GM21360 (cell line): ENCODE results near the gene C5orf52.

Experiments
- ATAC-seq: cut with Tn5 transposase; IDR thresholded peaks from one replicate; pipeline ENCODE4 v1.9.1; 2021; ENCODE audit warnings: mild to moderate bottlenecking, moderate library complexity; ENCODE audit not compliant: unreplicated experiment

Gene C5orf52

GRCh38 chr5:157670662-157671591, at the start of gene C5orf52:
TSS of gene C5orf52 (plus strand) at chr5:157671533. CDS start at chr5:157671615, 82 bp downstream.
- no peak for ATAC-seq

GRCh38 chr5:157624144-157624543, 47.2 kb upstream of the C5orf52 start:
- no peak for ATAC-seq

GRCh38 chr5:157626831-157627230, 44.5 kb upstream of the C5orf52 start:
- no peak for ATAC-seq

- no peak for ATAC-seq
Observed at GRCh38 chr5:157630341-157630740, 41.0 kb upstream of the C5orf52 start.

- ATAC-seq, result no peak
Observed at GRCh38 chr5:157640406-157641066, 30.8 kb upstream of the C5orf52 start.

GRCh38 chr5:157648275-157648990, 22.9 kb upstream of the C5orf52 start:
- no peak for ATAC-seq

- no peak for ATAC-seq
Observed at GRCh38 chr5:157649101-157649500, 22.2 kb upstream of the C5orf52 start.

- no peak for ATAC-seq
Observed at GRCh38 chr5:157650991-157651611, 20.2 kb upstream of the C5orf52 start.

- ATAC-seq, result no peak
Observed at GRCh38 chr5:157651623-157652376, 19.5 kb upstream of the C5orf52 start.

GRCh38 chr5:157652377-157652692, 19.0 kb upstream of the C5orf52 start, which contains the start of gene SOX30:
TSS of gene SOX30 (minus strand) at chr5:157652438. CDS start at chr5:157652078, 360 bp downstream.
- ATAC-seq, result no peak

GRCh38 chr5:157657516-157657915, 13.8 kb upstream of the C5orf52 start:
- ATAC-seq, result no peak

- no peak for ATAC-seq
Observed at GRCh38 chr5:157658893-157659292, 12.4 kb upstream of the C5orf52 start.

- no peak for ATAC-seq
Observed at GRCh38 chr5:157659868-157660660, 11.3 kb upstream of the C5orf52 start.

- ATAC-seq, result no peak
Observed at GRCh38 chr5:157665467-157666070, 5.8 kb upstream of the C5orf52 start.

GRCh38 chr5:157668356-157668755, 3.0 kb upstream of the C5orf52 start:
- ATAC-seq, result no peak

GRCh38 chr5:157669701-157670097, 1.6 kb upstream of the C5orf52 start:
- no peak for ATAC-seq

- ATAC-seq, result no peak
Observed at GRCh38 chr5:157671592-157672330, 428 bp downstream of the C5orf52 start.

- no peak for ATAC-seq
Observed at GRCh38 chr5:157672976-157673375, 1.6 kb downstream of the C5orf52 start.
